HuH-7 (cell line): ENCODE data around the gene SEMA4G.

Experiments used
- DNase-seq: peaks from one replicate; pipeline ENCODE4 v3.0.0; 2011; ENCODE audit warnings: low spot score

Gene SEMA4G

GRCh38 chr10:100988166-100988565, 18.9 kb downstream of the SEMA4G start:
- no peak for DNase-seq

- no peak for DNase-seq
Measured at GRCh38 chr10:100989088-100989487, 19.8 kb downstream of the SEMA4G start.

GRCh38 chr10:100993986-100994708, 24.8 kb downstream of the SEMA4G start:
- DNase-seq, result peak; percentile 62

GRCh38 chr10:100995181-100995580, 25.9 kb downstream of the SEMA4G start:
- DNase-seq, result no peak

GRCh38 chr10:100996678-100997359, 27.5 kb downstream of the SEMA4G start:
- peak; percentile 77 for DNase-seq

- peak; percentile 89 for DNase-seq
Measured at GRCh38 chr10:100997360-100998182, 28.3 kb downstream of the SEMA4G start.

GRCh38 chr10:100998183-100998990, 29.1 kb downstream of the SEMA4G start:
- DNase-seq, result peak; percentile 91

- peak; percentile 88 for DNase-seq
Measured at GRCh38 chr10:100998991-100999741, 29.9 kb downstream of the SEMA4G start.

GRCh38 chr10:100999742-101000126, 30.4 kb downstream of the SEMA4G start, which contains the start of gene LZTS2:
TSS of gene LZTS2 (plus strand) at chr10:100999808. CDS start at chr10:101002539, 2,731 bp downstream.
- DNase-seq, result no peak

- DNase-seq, result no peak
Measured at GRCh38 chr10:101000127-101000914, 31.0 kb downstream of the SEMA4G start.

- DNase-seq, result no peak
Measured at GRCh38 chr10:101000915-101001658, 31.8 kb downstream of the SEMA4G start.

- DNase-seq, result no peak
Measured at GRCh38 chr10:101001659-101002035, 32.3 kb downstream of the SEMA4G start.

- no peak for DNase-seq
Measured at GRCh38 chr10:101002456-101002855, 33.2 kb downstream of the SEMA4G start.

GRCh38 chr10:101003639-101004206, 34.4 kb downstream of the SEMA4G start:
- no peak for DNase-seq

GRCh38 chr10:101005361-101005760, 36.1 kb downstream of the SEMA4G start:
- no peak for DNase-seq

- no peak for DNase-seq
Measured at GRCh38 chr10:101005869-101006567, 36.7 kb downstream of the SEMA4G start.

GRCh38 chr10:101006593-101007098, 37.3 kb downstream of the SEMA4G start:
- DNase-seq, result no peak

- DNase-seq, result no peak
Measured at GRCh38 chr10:101007099-101007711, 37.9 kb downstream of the SEMA4G start.
